ENCODE measurements around the gene RHBDL2. TPM values are rescaled to one million over a fixed set of nuclear protein-coding genes. Genes with fewer than 3 reads are reported as not detected.

Gene RHBDL2
- total and polyA plus RNA-seq, 2 donors (not counting 1 experiment from before 2014, with no cell fraction given): not detected

- Histone ChIP-seq H3K4me2 (replicated peaks; ENCODE audit: low read depth, low read length, poor library complexity, severe bottlenecking) (no peak overlapping the region), H4K20me1 (ENCODE audit: control insufficient read depth, insufficient read depth, low read length, poor library complexity, severe bottlenecking) (no peaks in the 10 kb centered on the region), H3K27me3 (replicated peaks in 1 of 4; ENCODE audit: control extremely low read depth in 1 of 4, control insufficient read depth in 3 of 4, insufficient read depth in 4 of 4, low read length in 3 of 4) (no peaks in the 10 kb centered on the region), H3K4me1 (ENCODE audit: control insufficient read depth in 2 of 2, insufficient read depth in 2 of 2, low read length in 2 of 2) (no peaks in the 10 kb centered on the region), H2AFZ (ENCODE audit: insufficient read depth, low read depth, low read length, poor library complexity, severe bottlenecking) (no peak overlapping the region), H3K79me2 (ENCODE audit: control insufficient read depth, insufficient read depth, low read length) (no peaks in the 10 kb centered on the region), H3K9me3 (ENCODE audit: control extremely low read depth in 1 of 3, control insufficient read depth in 2 of 3, insufficient read depth in 1 of 3, low read length in 2 of 3) (no peaks in the 10 kb centered on the region), H3K4me3 (ENCODE audit: control extremely low read depth in 1 of 5, extremely low read depth in 1 of 5, insufficient read depth in 1 of 5, low read depth in 2 of 5, low read length in 4 of 5) (no peak overlapping the region), H3K9ac (ENCODE audit: low read length) (no peak overlapping the region), H3K36me3 (replicated peaks in 1 of 2; ENCODE audit: control extremely low read depth in 1 of 2, control insufficient read depth in 1 of 2, extremely low read depth in 1 of 2, insufficient read depth in 2 of 2, low read length in 1 of 2) (no peaks in the 10 kb centered on the region), H3K27ac (ENCODE audit: low read length in 2 of 2) (no peak overlapping the region)
- ATAC-seq (ENCODE audit: low read depth): no peak
- H3K4me3 Mint-ChIP-seq: no peak overlapping the region
- H3K9me3 Mint-ChIP-seq (ENCODE audit: insufficient read depth): no peaks in the 10 kb centered on the region
- ChIA-PET POLR2A (no interaction called here), CTCF (no interaction called here)
- no peak for DNase-seq
- no peaks in the 10 kb centered on the region for H3K27me3 Mint-ChIP-seq
- H3K27ac Mint-ChIP-seq: no peak overlapping the region
- 100% methylated on average over 1 of the region's 3 CpGs for WGBS (ENCODE audit: insufficient coverage)
- intact Hi-C loops (cut with micrococcal nuclease): no loop called here
- TF ChIP-seq EZH2 (IDR thresholded peaks at IDR 0.05; ENCODE audit: borderline replicate concordance, insufficient read depth, low read depth, low read length, poor library complexity, severe bottlenecking) (no peak), CTCF (IDR thresholded peaks at IDR 0.05) (no peak)
- H3K4me1 Mint-ChIP-seq: no peaks in the 10 kb centered on the region
These were observed 18.0 kb downstream of the RHBDL2 start for GRCh38 chr1:38923607-38924006.

- H3K79me2 ChIP-seq (ENCODE audit: control insufficient read depth, insufficient read depth, low read length): no peaks in the 10 kb centered on the region
- H3K27ac Mint-ChIP-seq: no peak overlapping the region
- H3K27ac ChIP-seq (ENCODE audit: low read length in 2 of 2): no peak overlapping the region
- no peak overlapping the region for H3K4me3 Mint-ChIP-seq
- CTCF ChIA-PET: no interaction called here
- no peaks in the 10 kb centered on the region for H3K4me1 ChIP-seq (ENCODE audit: control insufficient read depth in 2 of 2, insufficient read depth in 2 of 2, low read length in 2 of 2)
- DNase-seq: no peak
- no peaks in the 10 kb centered on the region for H3K4me1 Mint-ChIP-seq
- WGBS (ENCODE audit: insufficient coverage): no CpG with 5 or more reads among the region's 3 CpGs
- intact Hi-C loops (cut with micrococcal nuclease): no loop called here
- TF ChIP-seq EZH2 (IDR thresholded peaks at IDR 0.05; ENCODE audit: borderline replicate concordance, insufficient read depth, low read depth, low read length, poor library complexity, severe bottlenecking) (no peak), CTCF (IDR thresholded peaks at IDR 0.05) (no peak)
- no peak overlapping the region for H2AFZ ChIP-seq (ENCODE audit: insufficient read depth, low read depth, low read length, poor library complexity, severe bottlenecking)
- H3K36me3 ChIP-seq (replicated peaks in 1 of 2; ENCODE audit: control extremely low read depth in 1 of 2, control insufficient read depth in 1 of 2, extremely low read depth in 1 of 2, insufficient read depth in 2 of 2, low read length in 1 of 2): no peaks in the 10 kb centered on the region
- no peaks in the 10 kb centered on the region for H3K9me3 Mint-ChIP-seq (ENCODE audit: insufficient read depth)
- H3K27me3 ChIP-seq (replicated peaks in 1 of 4; ENCODE audit: control extremely low read depth in 1 of 4, control insufficient read depth in 3 of 4, insufficient read depth in 4 of 4, low read length in 3 of 4): no peaks in the 10 kb centered on the region
- POLR2A ChIA-PET: no interaction called here
- no peak overlapping the region for H3K4me3 ChIP-seq (ENCODE audit: control extremely low read depth in 1 of 5, extremely low read depth in 1 of 5, insufficient read depth in 1 of 5, low read depth in 2 of 5, low read length in 4 of 5)
- H3K27me3 Mint-ChIP-seq: no peaks in the 10 kb centered on the region
- H3K9ac ChIP-seq (ENCODE audit: low read length): no peak overlapping the region
- no peak for ATAC-seq (ENCODE audit: low read depth)
- H3K9me3 ChIP-seq (ENCODE audit: control extremely low read depth in 1 of 3, control insufficient read depth in 2 of 3, insufficient read depth in 1 of 3, low read length in 2 of 3): no peaks in the 10 kb centered on the region
- no peaks in the 10 kb centered on the region for H4K20me1 ChIP-seq (ENCODE audit: control insufficient read depth, insufficient read depth, low read length, poor library complexity, severe bottlenecking)
- H3K4me2 ChIP-seq (replicated peaks; ENCODE audit: low read depth, low read length, poor library complexity, severe bottlenecking): no peak overlapping the region
These were observed 22.5 kb downstream of the RHBDL2 start for GRCh38 chr1:38919130-38919529.

All from B cell (primary cell).